GM12873 (cell line): ENCODE measurements around the gene DPYSL5.

Experiments used
- CTCF ChIP-seq: IDR thresholded peaks from 2 replicates; pipeline ENCODE4 v1.5.1; 2012; ENCODE audit warnings: low read depth, mild to moderate bottlenecking, moderate library complexity, low read length, control low read depth; ENCODE audit not compliant: insufficient read depth; ENCODE audit errors: missing control alignments

Gene DPYSL5

GRCh38 chr2:26809876-26810577 lies 37.9 kb upstream of the DPYSL5 start:
- no peak for TF ChIP-seq CTCF

- no peak for TF ChIP-seq CTCF
Measured at GRCh38 chr2:26811261-26811660, 36.7 kb upstream of the DPYSL5 start.

GRCh38 chr2:26811791-26812694 lies 35.9 kb upstream of the DPYSL5 start:
- TF ChIP-seq CTCF = no peak

DNA sequence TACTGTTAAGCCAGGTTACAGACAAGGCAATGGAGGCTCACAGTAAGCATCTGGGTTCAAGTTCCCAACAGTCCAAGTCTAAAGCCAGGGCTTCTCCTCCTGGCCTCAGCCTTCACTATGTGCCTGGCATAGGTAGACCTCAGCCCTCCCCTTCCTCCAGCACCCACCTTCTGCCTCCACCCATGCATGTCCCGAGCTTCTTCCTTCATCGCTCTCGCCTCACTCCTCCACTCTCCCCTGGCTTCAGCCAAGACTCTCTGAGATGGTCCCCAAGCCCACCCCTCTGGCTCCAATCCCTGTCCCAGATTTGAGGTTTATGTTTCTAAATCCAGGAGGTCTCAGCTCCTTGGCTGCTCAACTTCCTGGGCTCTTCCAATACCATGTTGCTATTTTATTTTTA lies 35.2 kb upstream of the DPYSL5 start:
- no peak for TF ChIP-seq CTCF

GRCh38 chr2:26816893-26817292 lies 31.0 kb upstream of the DPYSL5 start:
- TF ChIP-seq CTCF = no peak

DNA sequence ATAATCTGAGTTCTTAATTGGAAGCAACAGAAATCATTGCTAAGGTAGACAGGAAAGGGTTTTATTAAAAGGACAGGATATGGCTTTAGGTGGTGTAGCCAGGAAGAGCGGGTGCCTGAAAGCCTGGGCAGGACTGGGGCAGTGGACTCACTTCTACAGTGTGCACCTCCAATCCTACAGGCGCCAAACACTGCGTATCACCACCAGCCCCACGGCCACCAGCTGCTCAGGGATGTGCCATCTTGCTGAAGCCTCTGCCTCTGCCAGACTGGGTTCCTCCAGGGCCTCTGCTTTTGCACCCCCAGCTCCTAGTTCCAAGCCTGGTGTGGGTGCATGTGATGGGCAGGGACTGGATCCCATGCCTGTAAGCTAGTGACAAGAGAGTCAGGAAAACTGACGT lies 29.7 kb upstream of the DPYSL5 start:
- no peak for TF ChIP-seq CTCF

DNA sequence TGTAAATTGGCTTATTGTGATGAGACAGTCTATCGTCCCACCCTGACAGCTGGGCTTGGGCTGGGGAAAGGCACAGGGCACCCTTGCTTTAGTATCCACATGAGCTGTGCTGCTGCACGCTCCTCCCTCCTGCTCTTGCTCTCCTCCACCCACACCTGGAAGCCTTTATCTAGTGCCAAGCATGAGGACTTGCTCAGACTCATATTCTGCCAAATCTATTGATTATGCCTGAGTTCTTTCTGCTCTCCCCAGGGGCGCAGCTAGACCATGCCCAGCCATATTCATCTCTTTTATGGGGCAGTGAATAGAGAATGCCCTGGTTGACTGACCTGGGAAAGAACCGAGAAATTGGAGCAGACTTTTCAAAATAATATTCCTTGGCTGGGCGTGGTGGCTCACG lies 29.0 kb upstream of the DPYSL5 start:
- no peak for TF ChIP-seq CTCF
